GM18873 (cell line): ENCODE results near the gene GRPEL2.

Experiments
- ATAC-seq: cut with Tn5 transposase; IDR thresholded peaks from one replicate; pipeline ENCODE4 v1.9.1; 2021; ENCODE audit warnings: mild to moderate bottlenecking, moderate library complexity, moderate number of reproducible peaks; ENCODE audit not compliant: unreplicated experiment, low FRiP score

Gene GRPEL2, protein sequence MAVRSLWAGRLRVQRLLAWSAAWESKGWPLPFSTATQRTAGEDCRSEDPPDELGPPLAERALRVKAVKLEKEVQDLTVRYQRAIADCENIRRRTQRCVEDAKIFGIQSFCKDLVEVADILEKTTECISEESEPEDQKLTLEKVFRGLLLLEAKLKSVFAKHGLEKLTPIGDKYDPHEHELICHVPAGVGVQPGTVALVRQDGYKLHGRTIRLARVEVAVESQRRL

DNA sequence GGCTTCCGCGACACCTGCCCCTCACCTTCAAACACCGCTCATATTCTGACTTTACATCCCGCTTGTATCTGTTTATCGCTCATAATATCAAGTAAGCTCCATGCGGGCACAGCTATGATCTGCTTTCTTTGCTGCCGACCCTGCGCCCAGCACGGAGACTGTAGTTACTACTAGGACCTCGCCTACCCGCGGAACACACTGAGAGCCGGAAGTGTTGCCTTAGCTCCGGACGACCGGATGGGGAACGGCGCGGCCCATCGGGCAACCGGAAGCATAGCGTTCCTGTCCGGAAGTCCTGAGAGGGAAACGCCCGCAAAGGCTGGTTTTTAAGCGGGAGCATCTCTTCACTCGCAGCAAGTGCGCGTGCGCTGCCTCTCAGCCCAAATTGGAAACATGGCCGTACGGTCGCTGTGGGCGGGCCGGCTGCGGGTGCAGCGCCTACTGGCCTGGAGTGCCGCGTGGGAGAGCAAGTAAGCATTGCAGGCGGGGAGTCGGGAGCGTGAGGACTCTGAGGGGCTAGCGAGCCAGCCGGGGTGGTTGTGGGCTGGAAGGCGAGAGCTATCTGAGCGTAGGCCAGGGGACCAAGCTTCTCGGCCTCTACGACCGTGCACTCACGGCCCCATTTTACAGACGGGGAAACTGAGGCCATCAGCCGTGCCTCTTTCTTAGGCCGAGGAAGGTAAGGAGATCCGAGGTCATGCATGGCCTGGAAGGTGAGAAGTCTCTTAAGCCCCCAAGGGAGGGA, at the start of gene GRPEL2:
Gene GRPEL2, plus strand, starts transcription at position 353 of the 745 bp plus-strand sequence. Its CDS starts 41 bp downstream, at position 394.
- peak; percentile 93 for ATAC-seq

DNA sequence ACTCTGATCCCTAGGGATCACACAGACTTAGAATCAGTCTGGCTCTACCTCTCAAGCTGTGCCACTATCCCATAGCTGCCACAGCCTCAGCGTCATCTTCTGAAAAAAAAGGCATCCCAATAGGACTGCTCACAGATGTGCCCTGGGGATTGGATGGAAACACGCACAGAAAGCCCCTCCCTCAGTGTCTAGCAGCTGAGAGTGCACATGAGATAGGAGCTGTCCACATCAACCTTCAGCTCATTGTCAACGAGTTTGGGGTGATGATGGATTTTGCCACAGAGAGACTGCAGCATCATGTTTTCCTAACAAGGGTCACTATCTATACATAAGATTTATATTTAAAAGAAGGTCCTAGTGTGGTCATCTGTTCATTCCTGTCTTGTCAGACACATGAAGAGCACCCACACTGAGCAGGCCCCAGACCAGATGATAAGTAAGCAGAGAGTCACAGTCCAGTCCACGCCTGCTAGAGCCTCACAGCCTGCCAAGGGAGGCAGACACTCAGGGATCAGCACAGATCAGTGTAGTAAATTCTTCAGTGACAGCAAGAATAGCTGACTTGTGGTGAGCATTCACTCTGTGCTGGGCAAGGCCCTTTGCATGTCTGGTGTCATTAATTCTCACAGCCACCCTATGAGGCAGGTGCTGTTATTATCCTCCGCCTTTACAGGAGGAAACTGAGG, 47.8 kb upstream of the GRPEL2 start:
- ATAC-seq: no peak

DNA sequence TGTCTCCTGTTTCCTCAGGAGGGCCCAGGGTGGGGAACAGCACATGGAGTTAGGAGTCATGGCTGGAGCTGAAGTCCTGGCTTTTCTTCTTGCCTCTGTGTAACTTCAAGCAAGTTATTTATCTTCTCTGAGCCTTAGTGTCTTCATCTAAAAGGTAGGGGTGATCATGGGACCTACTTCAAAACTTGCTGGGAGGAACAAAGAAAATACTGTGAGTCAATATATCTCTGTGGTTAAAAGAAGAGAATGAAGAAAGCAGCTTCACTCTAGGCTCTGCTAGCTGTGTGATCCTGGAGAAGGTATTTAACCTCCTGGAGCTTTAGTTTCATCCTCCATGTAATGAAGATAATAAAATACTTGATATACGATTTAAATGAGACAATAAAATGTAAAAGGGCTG, 47.1 kb upstream of the GRPEL2 start:
- no peak for ATAC-seq

DNA sequence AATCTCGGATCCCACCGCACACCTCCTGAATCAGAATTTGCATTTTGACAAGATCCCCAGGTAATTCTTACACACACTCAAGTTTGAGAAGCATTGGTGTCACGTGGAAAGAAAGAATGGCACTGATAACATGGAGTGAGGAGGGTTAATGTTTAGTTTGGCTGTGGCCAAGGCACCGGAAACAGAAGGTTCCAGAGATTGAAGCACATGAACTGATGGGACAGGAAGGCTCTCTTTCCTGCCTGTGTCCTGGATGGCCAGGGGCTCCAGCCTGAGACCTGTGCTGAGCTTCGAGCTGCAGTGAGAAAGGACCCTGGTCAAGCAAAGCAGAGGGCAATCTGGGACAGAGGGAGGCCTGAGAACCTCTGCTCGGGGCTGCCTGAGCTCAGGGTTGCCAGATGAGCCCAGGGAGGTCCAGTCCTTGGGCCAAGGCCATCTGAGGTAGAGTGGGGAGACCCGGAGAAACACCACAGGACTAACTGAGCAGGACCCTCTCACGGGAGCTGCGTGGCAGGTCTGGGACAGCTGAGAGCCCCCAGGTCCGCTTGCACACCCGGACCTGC, 46.4 kb upstream of the GRPEL2 start:
- no peak for ATAC-seq

DNA sequence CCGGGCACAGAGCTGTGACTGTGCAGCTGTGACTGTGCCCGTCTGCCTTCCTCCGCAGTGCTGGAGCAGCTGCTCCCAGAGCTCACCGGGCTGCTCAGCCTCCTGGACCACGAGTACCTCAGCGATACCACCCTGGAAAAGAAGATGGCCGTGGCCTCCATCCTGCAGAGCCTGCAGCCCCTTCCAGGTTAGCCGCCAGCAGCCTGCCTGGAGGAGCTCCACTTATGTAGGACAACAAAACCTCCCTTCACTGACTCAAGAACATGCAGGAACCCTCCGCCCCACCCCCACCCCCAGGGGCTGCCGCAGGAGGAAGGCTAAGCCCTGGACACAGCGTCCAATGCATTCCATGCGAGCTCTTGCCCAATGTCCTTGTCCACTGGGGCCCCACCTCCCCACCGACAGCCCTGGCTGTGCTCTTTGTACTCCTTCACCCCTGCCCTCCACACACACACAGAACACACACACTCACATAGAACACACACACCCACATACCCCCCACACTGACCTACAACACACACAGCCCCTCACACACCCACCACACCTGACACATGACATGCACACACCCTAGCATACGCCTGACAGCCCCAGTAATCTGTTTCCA, 45.7 kb upstream of the GRPEL2 start:
- ATAC-seq: no peak

DNA sequence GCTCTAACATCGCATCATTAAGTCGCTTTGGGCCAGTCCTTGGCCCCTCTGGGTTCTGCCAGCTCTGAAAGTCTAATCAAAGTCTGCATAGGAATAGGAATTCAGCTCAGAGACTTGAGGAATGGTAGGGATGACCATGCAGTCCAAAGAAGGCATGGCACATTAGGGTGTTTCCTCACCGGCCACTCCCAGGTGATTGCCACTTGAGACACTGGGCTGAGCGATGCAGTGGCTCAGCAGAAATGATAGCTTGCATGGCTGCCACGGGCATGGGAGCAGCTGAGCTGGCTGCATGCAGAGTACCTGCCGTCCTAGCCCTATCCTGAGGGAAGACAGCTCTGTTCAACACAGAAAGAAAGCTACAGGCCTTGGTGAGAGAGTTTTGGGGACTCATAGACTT, 44.9 kb upstream of the GRPEL2 start:
- no peak for ATAC-seq

DNA sequence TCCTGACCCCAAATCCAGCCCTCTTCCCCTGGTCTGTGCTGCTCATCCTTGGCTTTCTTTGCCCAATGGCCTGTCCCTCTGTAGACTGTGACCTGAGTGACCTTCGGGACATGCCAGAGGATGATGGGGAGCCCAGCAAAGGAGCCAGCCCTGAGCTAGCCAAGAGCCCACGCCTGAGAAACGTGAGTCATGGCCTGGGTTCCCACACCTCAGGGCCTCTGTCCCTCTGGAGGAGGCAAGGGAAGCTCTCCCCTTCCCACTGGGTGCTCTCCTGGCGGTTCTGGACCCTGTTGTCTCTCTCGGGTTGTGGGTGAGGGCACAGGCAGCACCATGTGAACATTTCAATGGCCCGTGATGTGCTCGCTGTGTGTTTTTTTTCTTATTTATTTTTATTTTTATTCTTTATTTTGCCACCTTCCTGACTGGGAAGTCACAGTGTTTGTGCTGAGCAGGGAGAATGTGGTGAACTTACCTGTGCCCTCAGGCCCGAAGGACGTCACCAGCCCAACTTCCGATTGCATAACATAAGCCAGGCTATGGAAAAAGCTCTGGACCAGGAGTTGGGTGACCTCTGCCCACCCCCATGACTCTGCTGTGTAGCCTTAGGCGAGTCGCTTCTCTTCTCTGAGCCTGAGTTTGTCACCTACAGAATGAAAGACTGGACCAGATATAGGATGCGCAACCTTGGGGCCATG, 44.1 kb upstream of the GRPEL2 start:
- ATAC-seq: no peak

DNA sequence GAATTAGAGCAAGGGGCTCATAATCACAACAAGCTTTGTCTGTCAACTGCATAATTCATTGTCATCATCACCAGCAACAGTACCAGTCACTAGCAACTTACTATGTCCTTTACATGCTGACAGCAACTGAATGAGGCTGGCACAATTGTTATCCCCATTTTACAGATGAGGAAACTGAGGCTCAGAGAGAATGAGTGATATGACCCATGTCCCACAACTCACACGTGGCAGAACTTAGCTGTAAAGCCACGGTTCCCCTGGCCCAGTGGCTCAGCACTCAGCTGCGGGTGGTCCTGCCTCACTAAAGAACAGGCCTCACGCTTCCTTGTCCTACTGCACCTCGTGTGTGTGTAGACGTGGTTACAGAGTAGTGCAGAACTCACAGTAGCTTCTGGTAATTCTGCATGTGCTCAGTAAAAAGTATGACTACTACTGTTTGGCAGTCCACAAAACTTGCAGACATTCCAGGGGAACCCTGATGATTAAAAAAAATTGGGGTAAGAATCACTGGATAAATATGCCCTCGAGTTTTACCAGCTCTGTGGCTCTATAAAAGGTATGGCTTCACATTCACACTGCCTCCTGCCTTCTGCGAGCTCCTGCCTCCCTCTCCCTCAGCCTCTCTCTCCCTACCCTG, 43.4 kb upstream of the GRPEL2 start:
- no peak for ATAC-seq

DNA sequence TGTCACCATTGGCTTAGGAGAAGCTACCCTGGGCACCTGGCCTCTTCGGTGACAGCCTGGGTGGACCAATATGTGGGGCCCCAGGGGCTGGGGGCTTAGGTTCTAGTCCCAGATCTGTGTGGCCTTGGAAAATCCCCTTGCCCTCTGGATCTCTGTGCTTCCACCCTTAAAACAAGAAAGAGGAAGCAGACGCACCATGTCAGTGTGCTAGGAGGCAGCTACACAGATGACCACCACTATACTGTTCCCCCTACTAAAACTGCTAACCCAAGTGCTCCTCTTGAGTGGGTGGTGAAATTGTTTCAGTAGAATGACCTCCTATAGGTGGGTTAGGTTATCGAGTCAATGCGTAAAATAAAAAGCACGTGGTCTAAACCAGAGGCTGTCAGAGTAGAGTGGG, 42.7 kb upstream of the GRPEL2 start:
- ATAC-seq: no peak

DNA sequence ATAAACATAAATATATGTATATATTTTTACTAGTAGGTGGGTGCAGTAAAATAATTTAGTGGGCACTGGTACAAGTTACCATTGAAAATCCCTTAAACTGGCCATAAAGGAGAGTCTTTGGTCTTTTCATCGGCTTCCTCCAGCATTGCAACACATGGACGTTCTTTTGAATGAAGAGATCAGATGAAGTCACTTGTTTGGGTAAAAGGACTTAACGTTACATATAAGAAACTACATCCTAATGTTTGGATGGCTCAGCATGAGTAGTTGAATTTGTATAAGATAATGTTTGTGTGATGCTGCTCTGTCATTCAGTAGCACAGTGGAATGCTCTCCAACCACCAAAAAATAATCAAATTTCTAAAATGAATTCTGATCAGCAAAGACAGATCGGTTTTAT, 42.1 kb upstream of the GRPEL2 start:
- no peak for ATAC-seq

DNA sequence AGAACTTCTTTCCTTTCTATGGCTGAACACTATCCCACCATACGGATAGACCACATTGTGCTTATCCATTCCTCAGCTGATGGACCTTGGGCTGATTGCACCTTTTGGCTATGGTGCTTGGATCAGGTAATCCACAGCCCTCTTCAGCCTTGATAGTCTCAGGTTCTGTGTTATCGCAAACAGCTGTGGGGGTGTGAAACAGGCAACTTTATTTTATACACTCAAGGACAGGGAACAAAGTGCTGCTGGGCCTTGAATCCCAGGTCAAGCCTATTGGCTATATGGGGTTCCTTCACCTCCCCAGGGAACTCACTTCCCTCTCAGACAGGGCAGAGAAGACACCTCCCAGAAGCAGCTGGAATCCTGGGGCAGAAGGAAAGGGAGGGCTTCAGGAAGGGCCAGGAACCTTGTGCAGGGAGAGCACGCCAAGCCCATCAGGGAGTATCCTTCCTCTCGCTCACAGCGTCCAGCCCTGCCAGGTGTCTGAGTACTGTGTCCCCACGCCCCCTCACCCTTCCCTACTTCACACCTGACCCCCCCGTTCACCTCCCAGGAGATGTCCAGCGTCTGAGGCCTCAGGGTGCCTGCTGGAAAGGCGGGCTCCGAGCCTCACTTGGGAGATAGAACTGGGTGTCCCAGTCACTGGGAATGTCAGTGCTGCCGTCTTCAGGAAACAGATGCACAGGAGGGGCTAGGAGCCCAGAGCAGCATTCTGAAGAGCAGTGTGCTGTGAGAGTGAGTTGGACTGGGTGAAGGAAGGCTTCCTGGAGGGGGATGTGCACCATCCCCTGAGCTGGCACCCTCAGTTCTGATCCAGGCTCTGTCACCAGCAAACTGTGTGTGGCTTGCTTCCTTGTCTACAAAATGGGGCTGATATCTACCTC, 40.9 kb upstream of the GRPEL2 start:
- no peak for ATAC-seq

DNA sequence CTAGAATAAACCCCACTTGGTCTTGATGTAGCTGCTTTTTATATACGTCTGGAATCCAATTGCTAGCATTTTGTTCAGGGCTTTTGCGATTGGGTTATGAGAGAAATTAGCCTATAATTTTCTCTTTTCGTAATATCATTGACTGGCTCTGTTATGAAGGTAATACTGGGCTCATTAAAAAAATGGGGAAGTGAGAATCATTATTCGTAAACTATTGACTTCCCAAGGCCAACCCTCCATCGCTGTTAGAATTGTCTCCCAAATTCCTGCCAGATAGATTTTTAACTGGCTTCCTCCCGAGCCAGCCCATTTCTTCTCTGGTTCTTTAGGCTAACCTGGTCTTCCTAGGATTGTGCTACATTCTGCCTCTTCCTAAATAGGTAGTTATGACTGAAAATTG, 35.9 kb upstream of the GRPEL2 start:
- ATAC-seq: no peak

DNA sequence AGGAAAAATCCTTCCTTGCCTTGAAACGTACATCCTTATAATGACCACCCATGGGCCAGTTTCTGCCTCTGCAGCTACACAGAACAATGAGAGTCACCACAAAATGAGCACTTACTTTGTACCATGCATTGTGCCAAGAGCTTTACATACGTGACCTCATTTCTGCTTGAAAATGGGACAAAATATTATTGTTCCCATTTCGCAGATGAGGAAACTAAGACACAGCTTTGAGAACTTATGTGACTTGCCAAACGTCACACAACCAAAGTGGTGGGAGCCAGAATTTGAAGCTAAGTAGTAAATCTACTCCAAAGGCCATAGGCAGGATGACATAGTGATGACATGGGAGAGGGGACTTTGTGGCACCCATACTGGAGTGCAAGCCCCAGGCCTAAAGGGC, 34.8 kb upstream of the GRPEL2 start:
- no peak for ATAC-seq

DNA sequence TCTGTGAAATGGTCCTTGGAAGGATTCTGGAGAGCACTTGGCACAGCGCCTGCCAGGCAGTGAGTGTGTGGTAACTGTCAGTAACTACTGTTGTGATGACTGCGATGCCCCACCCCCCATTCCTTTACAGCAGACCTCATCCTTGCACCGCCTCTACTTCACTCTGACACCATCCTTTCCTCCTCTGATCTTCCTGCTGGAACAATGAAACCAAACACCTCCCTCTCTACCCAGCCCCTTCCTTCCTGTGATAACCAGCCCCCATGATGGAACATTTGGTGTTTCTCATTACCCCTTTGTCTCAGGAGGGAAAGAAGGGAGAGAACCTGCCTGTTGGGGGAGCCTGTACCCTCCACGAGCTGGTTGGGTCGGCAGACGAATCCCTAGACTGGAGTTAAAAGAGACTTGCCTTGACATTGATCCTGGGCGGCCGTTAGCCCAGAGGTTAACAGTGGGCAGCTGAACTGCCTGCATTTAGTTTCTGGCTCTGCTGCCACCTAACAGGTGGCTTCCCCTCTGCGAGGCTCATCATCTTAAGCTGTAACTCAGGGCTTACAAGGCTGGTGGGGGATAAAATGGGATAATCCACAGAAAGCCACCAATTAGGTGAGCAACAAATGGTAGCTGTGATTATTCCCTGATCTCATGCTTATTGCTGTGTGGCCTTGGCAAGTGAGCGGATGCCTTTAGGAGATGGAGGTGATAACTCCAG, 34.2 kb upstream of the GRPEL2 start:
- ATAC-seq: no peak

DNA sequence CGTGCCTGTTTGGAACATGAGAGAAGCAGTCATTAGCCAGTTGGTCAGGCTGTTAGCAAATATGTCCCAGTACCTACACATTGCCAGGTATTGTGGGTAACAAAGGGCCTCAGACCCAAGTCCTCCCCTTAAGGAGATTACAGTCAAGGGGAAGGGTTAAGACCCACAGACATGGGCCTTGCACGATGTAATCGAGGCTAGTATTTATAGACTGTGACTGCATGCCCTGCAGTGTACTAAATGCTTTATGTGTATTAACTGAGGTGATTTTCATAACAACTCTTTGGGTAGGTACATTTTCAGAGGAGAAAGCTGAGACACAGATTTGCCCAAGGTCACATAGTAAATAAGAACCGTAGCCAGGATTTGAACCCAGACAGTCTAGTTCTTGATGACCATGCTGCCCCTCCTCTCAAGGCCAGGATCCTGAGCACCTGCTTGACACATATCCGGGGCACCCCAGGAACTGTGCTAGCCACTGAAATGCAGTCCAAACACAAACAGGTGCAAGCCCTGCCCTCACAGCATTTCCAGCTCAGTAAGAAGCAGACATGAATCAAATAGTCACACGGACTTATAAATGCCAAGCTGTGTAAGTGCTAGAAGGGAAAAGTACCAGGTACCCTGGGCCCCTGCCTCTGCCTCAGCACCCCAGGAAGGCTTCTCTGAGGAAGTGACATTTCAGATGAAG, 32.0 kb upstream of the GRPEL2 start:
- no peak for ATAC-seq

DNA sequence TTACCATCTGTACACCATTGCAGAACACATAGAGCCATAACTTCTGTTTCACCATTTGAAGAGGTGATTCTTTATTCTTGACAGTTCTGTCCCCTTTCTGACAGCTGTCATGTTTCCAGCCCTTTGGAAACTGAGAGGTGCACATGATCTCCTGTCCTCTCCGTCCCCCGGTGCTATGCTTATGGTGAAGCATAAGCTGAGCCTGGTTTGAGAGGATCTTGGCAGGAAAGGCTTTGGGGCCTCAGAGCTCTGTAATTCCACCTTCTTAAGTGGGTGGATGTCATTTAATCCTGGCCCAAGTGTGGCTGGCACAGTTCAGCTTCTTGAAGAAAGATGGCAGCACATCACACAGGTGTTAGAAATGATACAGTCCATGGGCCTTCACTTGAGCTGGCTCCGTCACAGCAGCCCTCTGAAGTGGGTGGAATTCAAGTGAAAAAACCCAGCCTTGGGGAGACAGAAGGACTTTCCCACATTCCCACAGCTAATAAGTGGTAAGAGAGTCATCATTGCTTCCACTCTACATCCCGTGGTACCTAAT, 30.7 kb upstream of the GRPEL2 start:
- ATAC-seq: no peak

DNA sequence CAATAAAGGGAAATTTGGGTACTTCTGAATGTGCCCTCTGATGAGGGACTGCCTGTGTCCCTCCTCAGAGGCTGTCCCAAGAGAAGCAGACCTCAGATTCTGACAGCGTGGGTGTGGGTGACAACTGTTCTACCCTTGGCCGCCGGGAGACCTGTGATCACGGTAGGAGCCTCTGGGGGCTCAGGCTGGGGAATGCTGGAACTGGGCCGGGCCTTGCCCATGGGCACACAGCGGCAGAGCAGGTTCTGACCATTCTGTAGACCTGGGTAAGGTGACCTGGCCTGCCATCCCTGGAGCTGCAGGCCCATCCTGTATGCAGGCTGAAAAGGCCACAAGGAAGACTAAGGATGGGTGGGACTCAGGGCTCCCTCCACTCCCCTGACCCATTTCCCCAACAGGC, 29.5 kb upstream of the GRPEL2 start:
- no peak for ATAC-seq
